Upper lobe of left lung (tissue), 6 donors: ENCODE data around the gene CAMKV. TPM values are rescaled to one million over a fixed set of nuclear protein-coding genes. Genes with fewer than 3 reads are reported as not detected.
A peak's percentile ranks its signal among the peaks of the same experiment; 100 is the strongest.

Source experiments
- ATAC-seq, 2 donors: fragments of 200-7000 bp; cut with Tn5 transposase; one replicate each; pipeline ENCODE4 v1.9.1; 2022; ENCODE audit warnings: mild to moderate bottlenecking in 2 of 2, moderate library complexity in 2 of 2; ENCODE audit not compliant: low FRiP score in 2 of 2
- DNase-seq, 2 donors: peaks; one replicate each; pipeline ENCODE4 v3.0.0-alpha.2; 2019 to 2020
- H3K27ac ChIP-seq, 4 donors: fragments of 200-600 bp; sonication (generic); one replicate each; pipeline ENCODE4 v1.5.1; 2016 to 2019
- H3K27me3 ChIP-seq, 4 donors: fragments of 200-600 bp; sonication (generic); one replicate each; pipeline ENCODE4 v1.5.1; 2017 to 2019
- H3K36me3 ChIP-seq, 4 donors: fragments of 200-600 bp; sonication (generic); one replicate each; pipeline ENCODE4 v1.5.1; 2016 to 2019
- H3K4me1 ChIP-seq, 4 donors: fragments of 200-600 bp; sonication (generic); one replicate each; pipeline ENCODE4 v1.5.1; 2018 to 2019
- H3K4me3 ChIP-seq, 4 donors: fragments of 200-600 bp; sonication (generic); one replicate each; pipeline ENCODE4 v1.5.1; 2017 to 2019; ENCODE audit warnings: mild to moderate bottlenecking in 2 of 4, moderate library complexity in 1 of 4
- H3K9me3 ChIP-seq, 4 donors: fragments of 200-600 bp; sonication (generic); one replicate each; pipeline ENCODE4 v1.5.1; 2018 to 2019
- EP300 ChIP-seq, 4 donors: sonication (generic); formaldehyde crosslinking; IDR thresholded peaks; one replicate each; pipeline ENCODE4 v1.5.1; 2017; ENCODE audit warnings: antibody characterized with exemption in 4 of 4, control low read depth in 2 of 4
- POLR2A ChIP-seq, 4 donors: fragments of 450-650 bp; IDR thresholded peaks; one replicate each; pipeline ENCODE4 v1.5.1; 2016 to 2017; ENCODE audit warnings: antibody characterized with exemption in 4 of 4, mild to moderate bottlenecking in 2 of 4
- POLR2AphosphoS5 ChIP-seq, 2 donors: sonication (generic); formaldehyde crosslinking; IDR thresholded peaks; one replicate each; pipeline ENCODE4 v1.5.1; 2017; ENCODE audit warnings: antibody characterized with exemption in 2 of 2
- WGBS, 2 donors: methylation state at CpG; one replicate each; pipeline ENCODE4 v1.1.5; 2017 to 2018; 5-methylcytosine and 5-hydroxymethylcytosine counted together
- total RNA-seq, 6 donors: library from RNA; depleted of rRNA in 4 of 6; stranded (reverse); fragments of >200 nt in 4 of 6; gene quantifications; one replicate each; pipeline versions ENCODE4 v1.1.0 to v1.2.1, GENCODE V29; 2016 to 2021
- TF ChIP-seq, protein P1 (sequence below), 6 experiments: fragments of 450-650 bp in 4 of 6; fragments of 200-600 bp in 2 of 6; sonication (generic) in 2 of 6; IDR thresholded peaks; one replicate each; pipeline ENCODE4 v1.5.1; 2016 to 2019; ENCODE audit warnings: antibody characterized with exemption in 6 of 6
- donor health status: DM: no; HTN: no; CAD: no; lungs with moderate emphysema.
- donor health status: DM: no; HTN: yes; CAD: no; lungs with severe emphysema.

CAMKV gene
- total RNA-seq, 6 donors from 2014 or later: 0.43 TPM; not detected in 5

DNA sequence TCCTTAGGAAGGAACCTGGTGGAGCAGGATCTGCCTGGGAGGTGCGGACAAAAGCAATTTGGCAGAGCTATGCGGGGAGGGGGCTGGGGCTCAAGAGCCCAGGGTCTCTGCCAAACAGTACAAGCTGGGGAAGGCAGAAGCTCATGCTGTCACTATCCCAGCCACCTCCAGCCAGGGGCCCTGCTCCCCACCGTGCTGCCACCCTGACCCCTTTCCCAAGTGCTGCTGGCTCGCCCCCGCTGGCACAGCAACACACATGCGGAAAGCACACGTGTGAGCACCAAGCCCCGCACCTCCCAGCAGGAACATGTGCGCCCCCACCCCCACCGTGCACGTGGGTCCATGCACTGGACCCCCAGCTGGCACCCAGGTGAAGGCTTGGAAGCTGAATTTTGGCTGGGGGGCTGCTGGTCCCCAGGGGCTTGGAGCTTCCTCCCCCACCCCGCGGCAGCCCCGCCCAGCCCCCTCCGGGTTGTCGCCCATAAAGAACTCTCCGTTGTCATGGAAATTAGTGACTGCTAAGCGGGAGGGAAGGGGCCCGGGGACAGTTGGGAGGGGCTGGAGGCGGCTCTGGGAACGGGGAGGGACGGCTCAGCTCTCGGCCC is 742 bp downstream of the CAMKV start:
- peak overlapping the region in 3 of 4 donors; percentile 27 to 48 (median 43) for H3K4me3 ChIP-seq
- H3K27me3 ChIP-seq: peaks cover 2 to 21% (median 13%) of the 10 kb centered on the region in 4 donors
- peak in 1 of 2 donors; percentile 78 for DNase-seq
- H3K36me3 ChIP-seq: no peaks in the 10 kb centered on the region
- no peaks in the 10 kb centered on the region for H3K9me3 ChIP-seq
- TF ChIP-seq, protein P1, sequence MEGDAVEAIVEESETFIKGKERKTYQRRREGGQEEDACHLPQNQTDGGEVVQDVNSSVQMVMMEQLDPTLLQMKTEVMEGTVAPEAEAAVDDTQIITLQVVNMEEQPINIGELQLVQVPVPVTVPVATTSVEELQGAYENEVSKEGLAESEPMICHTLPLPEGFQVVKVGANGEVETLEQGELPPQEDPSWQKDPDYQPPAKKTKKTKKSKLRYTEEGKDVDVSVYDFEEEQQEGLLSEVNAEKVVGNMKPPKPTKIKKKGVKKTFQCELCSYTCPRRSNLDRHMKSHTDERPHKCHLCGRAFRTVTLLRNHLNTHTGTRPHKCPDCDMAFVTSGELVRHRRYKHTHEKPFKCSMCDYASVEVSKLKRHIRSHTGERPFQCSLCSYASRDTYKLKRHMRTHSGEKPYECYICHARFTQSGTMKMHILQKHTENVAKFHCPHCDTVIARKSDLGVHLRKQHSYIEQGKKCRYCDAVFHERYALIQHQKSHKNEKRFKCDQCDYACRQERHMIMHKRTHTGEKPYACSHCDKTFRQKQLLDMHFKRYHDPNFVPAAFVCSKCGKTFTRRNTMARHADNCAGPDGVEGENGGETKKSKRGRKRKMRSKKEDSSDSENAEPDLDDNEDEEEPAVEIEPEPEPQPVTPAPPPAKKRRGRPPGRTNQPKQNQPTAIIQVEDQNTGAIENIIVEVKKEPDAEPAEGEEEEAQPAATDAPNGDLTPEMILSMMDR (IDR thresholded peaks at IDR 0.05): no peak
- no peak for TF ChIP-seq EP300 (IDR thresholded peaks at IDR 0.05)
- TF ChIP-seq POLR2A (IDR thresholded peaks at IDR 0.05): no peak
- TF ChIP-seq POLR2AphosphoS5 (IDR thresholded peaks at IDR 0.05): no peak
- peaks cover 10 to 12% (median 12%) of the 10 kb centered on the region in 4 donors for H3K4me1 ChIP-seq
- WGBS, 2 donors: 0 to 8% methylated on average over 1 to 19 of the region's 23 CpGs
- ATAC-seq: no peak
- H3K27ac ChIP-seq: no peak overlapping the region

DNA sequence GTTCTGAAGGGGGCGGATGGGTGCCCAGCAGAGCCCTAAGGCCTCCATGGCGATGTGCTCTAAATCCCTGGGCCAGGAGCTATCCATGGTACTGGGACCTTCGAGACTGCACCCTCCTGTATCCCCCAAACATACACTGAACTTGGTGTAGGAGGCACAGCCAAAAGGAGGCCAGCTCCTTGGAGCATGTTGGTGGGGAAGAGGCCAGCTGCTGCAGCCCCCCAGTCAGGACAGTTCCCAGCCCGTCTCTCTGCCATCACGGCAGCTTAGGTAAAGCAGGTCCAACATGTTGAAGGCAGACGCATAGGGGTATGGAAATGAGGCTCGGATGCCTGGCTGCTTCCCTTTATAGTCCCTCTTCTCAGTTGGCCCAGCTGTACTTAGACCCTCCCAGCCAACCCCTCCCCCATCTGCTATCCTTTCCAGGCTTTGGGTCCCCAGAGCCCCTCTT is 1.8 kb downstream of the CAMKV start:
- no peak for DNase-seq
- 30% methylated on average over 5 to 7 of the region's 7 CpGs for WGBS, 2 donors

DNA sequence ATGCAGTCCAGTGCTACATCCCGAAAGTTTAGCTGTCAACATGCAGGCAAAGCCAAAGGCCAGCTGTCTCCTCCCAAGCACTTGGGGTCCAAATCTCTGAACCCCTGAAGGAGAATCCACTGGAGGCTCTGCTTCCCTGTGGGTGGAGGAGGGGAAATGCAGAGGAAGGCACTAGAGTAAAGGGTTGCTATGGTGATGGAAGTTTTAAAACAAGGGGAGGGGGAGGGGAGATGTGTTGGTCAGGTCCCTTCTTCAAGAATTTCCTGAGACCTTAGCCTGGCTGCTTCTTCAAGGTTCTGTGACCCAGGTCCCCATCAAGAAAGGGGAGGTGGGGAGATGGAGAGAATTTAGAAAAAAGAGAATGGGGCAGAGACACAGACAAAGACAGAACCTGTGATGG is 2.3 kb downstream of the CAMKV start:
- H3K9me3 ChIP-seq: no peaks in the 10 kb centered on the region
- no peak overlapping the region for H3K4me3 ChIP-seq
- ATAC-seq: no peak
- WGBS, 2 donors: 67 to 93% methylated on average over 1 of the region's 1 CpG
- no peak overlapping the region for H3K27ac ChIP-seq
- peaks cover 2 to 21% (median 13%) of the 10 kb centered on the region in 4 donors for H3K27me3 ChIP-seq
- no peaks in the 10 kb centered on the region for H3K36me3 ChIP-seq
- DNase-seq: no peak
- peaks cover 10 to 12% (median 12%) of the 10 kb centered on the region in 4 donors for H3K4me1 ChIP-seq
- TF ChIP-seq EP300 (IDR thresholded peaks at IDR 0.05) (no peak), POLR2A (IDR thresholded peaks at IDR 0.05) (no peak), POLR2AphosphoS5 (IDR thresholded peaks at IDR 0.05) (no peak)
- TF ChIP-seq, protein P1 (IDR thresholded peaks at IDR 0.05): no peak

More for the DNA sequence above, 1.8 kb downstream of the CAMKV start:
- Histone ChIP-seq H3K27ac (no peak overlapping the region), H3K4me3 (no peak overlapping the region), H3K27me3 (peaks cover 2 to 21% (median 13%) of the 10 kb centered on the region in 4 donors), H3K36me3 (no peaks in the 10 kb centered on the region), H3K9me3 (no peaks in the 10 kb centered on the region), H3K4me1 (peaks cover 10 to 12% (median 12%) of the 10 kb centered on the region in 4 donors)
- TF ChIP-seq POLR2A (IDR thresholded peaks at IDR 0.05): no peak
- no peak for TF ChIP-seq POLR2AphosphoS5 (IDR thresholded peaks at IDR 0.05)
- TF ChIP-seq EP300 (IDR thresholded peaks at IDR 0.05): no peak
- TF ChIP-seq, protein P1 (IDR thresholded peaks at IDR 0.05): no peak
- no peak for ATAC-seq

DNA sequence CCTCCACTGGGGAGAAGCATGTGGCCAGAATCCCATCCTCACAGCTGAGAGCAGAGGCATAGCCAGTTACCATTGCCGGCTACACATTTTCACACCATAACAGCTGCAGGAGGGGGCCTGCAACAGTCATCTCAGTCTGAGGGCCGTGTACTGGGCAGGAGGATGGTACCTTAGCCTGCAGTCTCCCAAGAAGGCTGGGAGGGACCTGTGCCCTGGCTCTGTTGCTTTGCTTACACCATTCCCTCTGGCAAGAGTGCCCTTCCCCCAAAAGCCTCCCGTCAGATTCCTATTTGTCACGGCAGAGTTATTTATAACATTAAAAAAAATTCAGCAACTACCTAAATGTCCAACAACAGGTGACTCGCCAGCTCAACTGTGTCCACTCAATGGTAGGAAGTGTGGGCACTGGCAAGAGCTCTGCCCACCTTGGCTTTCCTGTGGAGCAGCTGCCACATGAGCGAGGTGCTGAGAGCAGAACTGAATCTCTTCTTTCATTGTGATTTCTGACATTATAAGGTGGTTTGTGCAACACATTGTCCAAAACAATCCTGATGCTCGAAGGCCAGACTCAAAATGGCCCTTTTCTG is 4.4 kb downstream of the CAMKV start:
- H3K9me3 ChIP-seq: no peaks in the 10 kb centered on the region
- TF ChIP-seq EP300 (IDR thresholded peaks at IDR 0.05): no peak
- H3K4me3 ChIP-seq: no peak overlapping the region
- H3K27ac ChIP-seq: no peak overlapping the region
- 36 to 52% methylated on average over 5 to 7 of the region's 7 CpGs for WGBS, 2 donors
- DNase-seq (no peak), ATAC-seq (no peak)
- H3K4me1 ChIP-seq: peaks cover 10 to 12% (median 12%) of the 10 kb centered on the region in 4 donors
- peaks cover 2 to 21% (median 13%) of the 10 kb centered on the region in 4 donors for H3K27me3 ChIP-seq
- no peaks in the 10 kb centered on the region for H3K36me3 ChIP-seq

DNA sequence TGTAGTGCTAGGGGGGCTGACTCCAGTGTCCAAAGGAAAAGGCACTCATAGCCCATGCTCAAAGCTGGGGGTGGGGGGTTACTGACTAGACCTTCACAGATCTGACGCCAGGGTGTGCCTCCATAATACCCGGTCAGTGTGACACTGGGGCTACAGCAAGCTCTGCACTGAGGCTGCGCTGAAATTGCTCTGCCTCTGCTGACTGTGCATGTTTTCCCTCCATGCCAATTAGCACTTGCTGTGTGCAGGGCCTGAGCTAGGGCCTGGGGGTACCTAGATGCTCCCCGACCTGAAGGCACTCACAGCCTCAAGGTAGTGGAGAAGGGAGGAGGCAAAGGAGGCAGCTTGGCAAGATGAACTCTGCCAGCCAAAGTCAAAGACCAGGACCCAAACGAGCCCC is 5.2 kb downstream of the CAMKV start:
- 59% methylated on average over 5 of the region's 5 CpGs; no CpG with 5 or more reads in 1 of the 2 donors for WGBS, 2 donors
- no peaks in the 10 kb centered on the region for H3K36me3 ChIP-seq
- no peak overlapping the region for H3K4me3 ChIP-seq
- no peak overlapping the region for H3K27ac ChIP-seq
- ATAC-seq (no peak), DNase-seq (no peak)
- H3K9me3 ChIP-seq: no peaks in the 10 kb centered on the region
- TF ChIP-seq EP300 (IDR thresholded peaks at IDR 0.05): no peak
- TF ChIP-seq, protein P1 (IDR thresholded peaks at IDR 0.05): no peak
- TF ChIP-seq POLR2A (IDR thresholded peaks at IDR 0.05): no peak
- no peak for TF ChIP-seq POLR2AphosphoS5 (IDR thresholded peaks at IDR 0.05)
- peaks cover 6 to 7% (median 7%) of the 10 kb centered on the region in 4 donors for H3K4me1 ChIP-seq
- H3K27me3 ChIP-seq: peaks cover 2 to 15% (median 9%) of the 10 kb centered on the region in 4 donors
